ENCODE results near the gene TREH.
"Not testable (repeated sequence)": the region's sequence is repeated elsewhere in the genome, so short reads cannot be mapped to it uniquely, and the experiment has no call there.

TREH gene

GRCh38 chr11:118694771-118695170 is 15.3 kb upstream of the TREH start:
- DNase-seq, result no peak

DNA sequence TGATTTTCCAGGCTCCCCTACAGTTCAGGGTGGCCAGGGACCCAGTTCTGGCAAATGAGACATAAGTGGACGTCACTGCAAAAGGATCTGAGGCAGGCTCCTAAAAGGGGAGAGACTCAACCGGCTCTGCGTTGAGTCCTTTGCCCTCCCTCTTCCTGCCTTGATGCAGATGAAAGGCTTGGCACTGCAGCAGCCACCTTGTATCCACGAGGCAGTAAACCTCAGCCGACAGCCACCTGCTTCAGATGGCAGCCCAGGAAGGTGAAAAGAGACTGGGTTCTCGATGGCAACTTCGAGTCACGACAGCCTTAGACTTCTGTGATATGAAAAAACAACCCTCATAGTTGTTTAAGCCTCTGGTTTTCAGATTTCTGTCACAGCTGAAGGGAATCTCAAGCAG is 14.7 kb upstream of the TREH start:
- no peak for DNase-seq

DNA sequence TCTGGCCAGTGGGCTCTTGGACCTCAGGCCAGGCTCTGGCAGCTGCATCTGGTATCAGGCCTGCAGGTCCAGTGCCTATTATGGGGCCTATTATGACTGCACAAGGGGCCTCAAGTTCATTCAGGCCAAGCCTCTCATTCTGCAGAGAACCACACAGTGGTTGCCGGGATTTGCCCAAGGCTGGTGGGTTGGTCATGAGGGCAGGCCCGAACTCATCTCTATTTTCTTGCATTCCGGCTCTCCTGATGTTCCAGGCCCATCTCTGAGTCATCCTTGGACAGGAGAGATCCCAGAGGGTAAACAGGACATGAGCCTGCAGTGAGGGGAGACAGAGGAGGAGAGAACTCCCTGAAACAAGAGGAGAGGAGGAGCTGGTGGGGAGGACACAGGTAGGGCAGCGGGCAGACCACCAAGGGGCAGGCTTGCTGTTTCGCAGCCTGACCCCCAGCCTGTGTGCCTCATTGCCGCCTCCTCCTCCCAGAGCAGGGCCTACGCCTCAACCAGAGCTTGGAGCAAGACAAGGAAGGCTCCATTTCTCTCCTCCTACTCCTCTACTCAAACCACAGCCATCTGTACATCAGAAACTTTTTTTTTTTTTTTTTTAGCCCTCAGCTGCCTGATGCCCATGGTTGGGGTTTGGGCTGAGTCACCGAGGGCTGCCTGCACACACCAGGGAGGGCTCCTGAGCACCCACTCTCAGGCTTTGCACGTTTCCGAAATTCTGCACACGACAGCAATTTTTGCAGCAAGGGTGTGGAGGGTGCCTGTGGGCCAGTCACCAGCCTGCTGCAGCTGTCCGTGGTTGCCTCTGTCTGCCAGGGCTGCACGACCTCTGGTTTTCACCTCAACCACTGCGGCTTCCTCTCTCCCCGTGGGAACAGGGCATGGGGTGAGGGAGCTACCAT is 12.7 kb upstream of the TREH start:
- peak; percentile 86 for DNase-seq

GRCh38 chr11:118690553-118691304 is 11.3 kb upstream of the TREH start:
- peak; percentile 35 for DNase-seq

GRCh38 chr11:118689852-118690552 is 10.6 kb upstream of the TREH start:
- DNase-seq, result peak; percentile 91

- DNase-seq, result no peak
Measured at GRCh38 chr11:118689503-118689851, 10.0 kb upstream of the TREH start.

DNA sequence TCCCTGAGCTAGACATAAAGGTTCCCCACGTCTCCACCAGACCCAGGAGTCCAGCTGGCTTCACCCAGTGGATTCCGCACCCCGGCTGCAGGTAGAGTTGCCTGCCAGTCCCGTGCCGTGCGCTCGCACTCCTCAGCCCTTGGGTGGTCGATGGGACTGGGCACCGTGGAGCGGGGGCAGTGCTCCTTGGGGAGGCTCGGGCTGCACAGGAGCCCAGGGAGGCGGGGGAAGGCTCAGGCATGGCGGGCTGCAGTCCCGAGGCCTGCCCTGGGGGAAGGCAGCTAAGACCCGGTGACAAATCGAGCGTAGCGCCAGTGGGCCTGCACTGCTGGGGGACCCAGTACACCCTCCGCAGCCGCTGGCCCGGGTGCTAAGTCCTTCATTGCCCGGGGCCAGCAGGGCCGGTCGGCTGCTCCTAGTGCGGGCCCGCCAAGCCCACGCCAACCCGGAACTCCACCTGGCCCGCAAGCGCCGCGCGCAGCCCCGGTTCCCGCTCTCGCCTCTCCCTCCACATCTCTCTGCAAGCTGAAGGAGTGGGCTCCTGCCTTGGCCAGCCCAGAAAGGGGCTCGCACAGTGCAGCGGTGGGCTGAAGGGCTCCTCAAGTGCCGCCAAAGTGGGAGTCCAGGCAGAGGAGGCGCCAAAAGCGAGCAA is 9.5 kb upstream of the TREH start:
- DNase-seq, result no peak

DNA sequence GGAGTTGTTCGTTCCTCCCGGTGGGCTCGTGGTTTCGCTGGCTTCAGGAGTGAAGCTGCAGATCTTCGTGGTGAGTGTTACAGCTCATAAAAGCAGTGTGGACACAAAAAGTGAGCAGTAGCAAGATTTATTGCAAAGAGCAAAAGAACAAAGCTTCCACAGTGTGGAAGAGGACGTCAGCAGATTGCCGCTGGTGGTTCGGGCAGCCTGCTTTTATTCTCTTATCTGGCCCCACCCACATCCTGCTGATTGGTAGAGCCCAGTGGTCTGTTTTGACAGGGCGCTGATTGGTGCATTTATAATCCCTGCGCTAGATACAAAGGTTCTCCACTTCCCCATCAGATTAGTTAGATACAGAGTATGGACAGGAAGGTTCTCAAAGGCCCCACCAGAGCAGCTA is 8.9 kb upstream of the TREH start:
- DNase-seq, result not testable (repeated sequence)

GRCh38 chr11:118687906-118688305 is 8.5 kb upstream of the TREH start:
- DNase-seq, result no peak

GRCh38 chr11:118684187-118684586 is 4.7 kb upstream of the TREH start:
- no peak for DNase-seq

DNA sequence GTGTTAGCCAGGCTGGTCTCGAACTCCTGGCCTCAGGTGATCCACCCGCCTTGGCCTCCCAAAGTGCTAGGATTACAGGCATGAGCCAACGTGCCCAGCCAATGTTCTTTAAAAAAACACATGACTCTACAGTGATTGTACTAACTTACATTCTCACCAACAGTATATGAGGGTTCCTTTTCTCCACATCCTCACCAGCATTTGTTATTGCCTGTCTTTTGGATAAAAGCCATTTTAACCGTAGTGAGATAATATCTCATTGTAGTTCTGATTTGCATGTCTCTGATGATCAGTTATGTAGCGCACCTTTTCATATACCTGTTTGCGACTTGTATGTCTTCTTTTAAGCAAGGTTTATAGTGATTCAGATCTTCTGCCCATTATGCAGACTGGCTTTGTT is 3.5 kb upstream of the TREH start:
- DNase-seq, result not testable (repeated sequence)

GRCh38 chr11:118682372-118682771 is 2.9 kb upstream of the TREH start:
- no peak for DNase-seq

DNA sequence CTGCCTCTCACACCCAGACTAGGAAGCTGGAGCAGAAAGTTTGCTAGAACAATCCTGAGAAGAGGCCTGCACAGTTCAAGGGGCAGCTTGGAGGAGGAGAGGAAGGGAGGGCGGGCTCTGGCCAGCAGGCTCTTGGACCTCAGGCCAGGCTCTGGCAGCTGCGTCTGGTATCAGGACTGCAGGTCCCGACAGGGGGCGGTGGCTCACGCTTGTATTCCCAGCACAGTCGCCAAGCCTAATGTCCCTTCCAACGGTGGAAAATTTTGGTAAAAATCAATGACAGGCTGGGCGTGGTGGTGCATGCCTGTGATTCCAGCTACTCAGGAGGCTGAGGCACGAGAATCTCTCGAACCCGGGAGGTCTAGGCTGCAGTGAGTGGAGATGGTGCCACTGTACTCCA is 542 bp downstream of the TREH start:
- not testable (repeated sequence) for DNase-seq

- DNase-seq, result no peak
Measured at GRCh38 chr11:118677977-118678376, 1.5 kb downstream of the TREH start.

DNA sequence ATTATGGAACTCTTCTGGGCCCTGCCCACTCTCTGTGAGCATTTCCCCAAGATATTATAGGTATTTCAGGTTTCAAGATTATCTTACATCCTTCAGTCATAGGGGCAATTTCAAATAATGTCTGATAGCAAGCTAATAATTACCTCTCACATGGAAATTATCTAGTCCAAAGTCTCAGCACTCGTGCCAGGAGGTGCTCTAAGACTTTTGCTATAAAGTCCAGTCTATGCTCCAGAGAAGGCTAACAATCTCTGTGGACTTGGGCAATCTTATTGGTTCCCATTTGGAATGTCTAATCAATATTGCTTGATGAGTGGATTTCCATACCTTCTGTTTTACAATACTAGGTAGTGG is 5.4 kb downstream of the TREH start:
- no peak for DNase-seq

DNA sequence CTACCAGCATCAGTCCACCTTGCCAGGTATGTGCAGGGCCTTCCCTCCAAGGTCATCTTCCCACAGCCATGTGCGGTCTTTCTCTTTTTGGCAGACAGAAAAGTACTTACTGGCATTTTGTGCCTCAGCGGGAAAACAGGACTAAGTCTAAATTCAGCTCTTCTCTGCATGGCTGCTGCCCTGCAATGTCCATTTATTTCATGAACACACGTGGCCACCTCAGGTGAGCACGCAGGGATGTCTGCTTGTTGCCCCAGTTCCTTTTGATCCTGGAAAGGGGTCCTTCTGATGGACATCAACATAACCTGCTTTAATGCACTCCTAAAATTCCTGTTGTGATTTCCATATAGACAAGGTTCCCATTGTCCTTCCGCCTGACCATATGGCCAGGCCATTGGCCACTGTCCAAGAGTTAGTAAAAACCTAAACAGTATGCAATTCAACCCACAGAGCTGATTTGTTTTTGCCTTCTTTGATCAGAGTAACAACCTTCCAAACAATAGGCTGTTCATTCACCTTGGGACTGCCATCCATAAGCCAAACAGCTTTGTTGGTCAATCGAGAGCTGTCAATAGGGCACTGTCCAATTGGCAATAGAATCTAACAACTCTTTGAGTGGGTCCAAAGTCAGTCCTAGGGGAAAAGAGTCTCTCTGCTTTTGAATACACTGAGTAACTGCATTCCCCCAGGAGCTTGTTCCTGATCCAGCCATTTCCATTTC is 5.9 kb downstream of the TREH start:
- no peak for DNase-seq

DNA sequence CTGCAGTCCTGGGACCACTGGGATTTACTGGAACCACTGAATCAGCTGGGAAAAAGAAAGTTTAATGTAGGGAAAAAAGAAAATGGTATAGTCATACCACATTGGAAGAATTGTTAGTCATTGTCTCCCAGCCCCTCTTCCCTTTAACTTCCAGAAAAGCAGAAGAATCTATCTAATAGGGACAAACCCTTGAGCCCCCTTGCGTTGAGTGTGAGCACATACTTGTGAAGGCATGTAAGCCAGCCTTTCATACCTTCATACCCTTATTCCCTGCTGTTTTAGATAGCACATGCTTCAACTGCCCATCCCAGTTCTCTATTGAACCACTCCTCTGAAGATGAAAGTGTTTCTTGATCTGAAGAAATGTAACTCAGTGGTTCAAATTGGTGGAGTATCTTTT is 6.6 kb downstream of the TREH start:
- no peak for DNase-seq

DNA sequence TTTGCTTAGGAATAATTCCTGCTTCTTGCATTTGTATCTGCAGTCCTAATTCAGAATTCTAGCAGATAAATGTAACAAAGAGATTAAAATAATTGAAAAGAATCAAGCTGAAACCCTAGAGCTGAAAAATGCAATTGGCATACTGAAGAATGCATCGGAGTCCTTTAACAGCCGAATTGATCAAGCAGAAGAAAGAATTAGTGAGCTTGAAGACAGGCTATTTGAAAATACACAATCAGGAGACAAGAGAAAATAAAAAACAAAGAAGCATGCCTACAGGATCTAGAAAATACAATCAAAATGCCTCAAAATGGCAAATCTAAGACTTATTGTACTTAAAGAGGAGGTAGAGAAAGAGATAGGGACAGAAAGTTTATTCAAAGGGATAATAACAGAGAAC is 8.2 kb downstream of the TREH start:
- DNase-seq, result no peak

DNA sequence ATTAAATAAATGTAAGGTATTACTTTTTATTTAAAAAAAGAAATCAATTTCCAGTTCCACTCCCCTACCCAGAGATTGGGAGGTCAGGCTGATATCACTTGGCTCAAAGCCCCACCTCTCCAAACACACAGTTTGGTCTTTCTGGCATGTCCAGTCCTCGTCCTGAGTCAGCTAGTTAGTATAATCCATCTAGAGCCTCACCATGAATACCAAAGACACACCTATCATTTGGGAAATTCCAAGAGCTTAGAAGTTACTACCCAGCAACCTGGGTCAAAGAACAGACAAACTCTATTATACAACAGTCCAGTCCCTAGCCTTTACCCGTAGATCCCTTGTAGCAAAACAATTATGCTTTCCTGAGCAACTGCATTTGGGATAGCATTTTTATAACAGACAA is 9.4 kb downstream of the TREH start:
- no peak for DNase-seq

- DNase-seq, result no peak
Measured at GRCh38 chr11:118666371-118666770, 13.1 kb downstream of the TREH start.

GRCh38 chr11:118663902-118664301 is 15.5 kb downstream of the TREH start:
- no peak for DNase-seq

- no peak for DNase-seq
Measured at GRCh38 chr11:118663381-118663780, 16.1 kb downstream of the TREH start.

Measured in CD4-positive, alpha-beta T cell treated with Interleukin-17A for 4 hours (primary cell).